Caco-2 (cell line): ENCODE measurements around the gene SS18. TPM values are rescaled to one million over a fixed set of nuclear protein-coding genes. Genes with fewer than 3 reads are reported as not detected.

Source experiments
- BruUV-seq: library from RNA; stranded (reverse); fragments of 400-500 nt; replicated peaks from 2 replicates; lab custom pipeline; 2021; lab: Mats Ljungman, UMichigan
- CTCF ChIA-PET: fragments of 300-600 bp; sonication (Branson Sonifier 250); formaldehyde crosslinking; loops from one replicate; lab custom pipeline; 2022; ENCODE audit warnings: antibody characterized with exemption; lab: Charles Lee
- POLR2A ChIA-PET: fragments of 300-600 bp; sonication (Branson Sonifier 250); formaldehyde crosslinking; loops from one replicate; lab custom pipeline; 2022; ENCODE audit warnings: antibody characterized with exemption; lab: Charles Lee
- DNase-seq, 2 experiments: peaks; one replicate each; pipeline versions ENCODE4 v3.0.0 to v3.0.0-alpha.2; 2020 to 2022
- H3K27me3 ChIP-seq: replicated peaks from 2 replicates; pipeline ENCODE4 v1.6.0; 2011; ENCODE audit warnings: low read length; ENCODE audit not compliant: control insufficient read depth, insufficient read depth
- H3K36me3 ChIP-seq: 2 replicates; pipeline ENCODE4 v1.5.1; 2011; ENCODE audit warnings: low read length; ENCODE audit not compliant: control insufficient read depth, insufficient read depth
- H3K4me1 ChIP-seq: fragments of 250-450 bp; sonication (Bioruptor Pico); 2 replicates; pipeline ENCODE4 v1.5.1; 2020; ENCODE audit warnings: mild to moderate bottlenecking
- H3K4me3 ChIP-seq: 2 replicates; pipeline ENCODE4 v1.5.1; 2011; ENCODE audit warnings: low read depth, mild to moderate bottlenecking, control low read depth, low read length
- H3K9me3 ChIP-seq: fragments of 250-450 bp; sonication (Bioruptor Pico); 2 replicates; pipeline ENCODE4 v1.5.1; 2020; ENCODE audit warnings: mild to moderate bottlenecking, moderate library complexity
- H3K27ac Mint-ChIP-seq: one replicate; pipeline ENCODE4 v1.8.0; 2022; ENCODE audit warnings: mixed read lengths; ENCODE audit not compliant: unreplicated experiment
- H3K27me3 Mint-ChIP-seq: one replicate; pipeline ENCODE4 v1.8.0; 2022; ENCODE audit warnings: mixed read lengths; ENCODE audit not compliant: insufficient read depth, unreplicated experiment
- H3K36me3 Mint-ChIP-seq: one replicate; pipeline ENCODE4 v1.8.0; 2022; ENCODE audit warnings: mild to moderate bottlenecking, mixed read lengths; ENCODE audit not compliant: insufficient read depth, unreplicated experiment
- H3K4me1 Mint-ChIP-seq: one replicate; pipeline ENCODE4 v1.8.0; 2022; ENCODE audit warnings: low read depth, mixed read lengths; ENCODE audit not compliant: unreplicated experiment
- H3K4me3 Mint-ChIP-seq: one replicate; pipeline ENCODE4 v1.8.0; 2022; ENCODE audit warnings: mild to moderate bottlenecking, moderate library complexity, mixed read lengths; ENCODE audit not compliant: unreplicated experiment
- H3K9me3 Mint-ChIP-seq: one replicate; pipeline ENCODE4 v1.8.0; 2022; ENCODE audit warnings: mixed read lengths; ENCODE audit not compliant: unreplicated experiment
- intact Hi-C: fragments of 100-400 bp; cut with micrococcal nuclease; formaldehyde crosslinking; loops from one replicate; pipeline ENCODE4 v1.10.0; 2022; ENCODE audit not compliant: unreplicated experiment
- total RNA-seq: library from RNA; stranded (reverse); gene quantifications from 2 replicates; pipeline ENCODE4 v1.2.3, GENCODE V29; 2022
- TF ChIP-seq, protein P1 (sequence below), 2 experiments: fragments of 200-600 bp in 1 of 2; IDR thresholded peaks; 1 replicate in 1 of 2; 2 replicates in 1 of 2; pipeline versions ENCODE4 v1.5.1 to v1.8.0; 2011 to 2022; ENCODE audit warnings: antibody characterized with exemption in 1 of 2, control low read depth in 1 of 2, inconsistent platforms in 1 of 2, low read depth in 1 of 2, low read length in 1 of 2, mild to moderate bottlenecking in 1 of 2, moderate library complexity in 1 of 2; ENCODE audit not compliant: insufficient read depth in 1 of 2, severe bottlenecking in 1 of 2, unreplicated experiment in 1 of 2

SS18 gene
- total RNA-seq, 1 experiment from 2014 or later = 34.6 TPM

DNA sequence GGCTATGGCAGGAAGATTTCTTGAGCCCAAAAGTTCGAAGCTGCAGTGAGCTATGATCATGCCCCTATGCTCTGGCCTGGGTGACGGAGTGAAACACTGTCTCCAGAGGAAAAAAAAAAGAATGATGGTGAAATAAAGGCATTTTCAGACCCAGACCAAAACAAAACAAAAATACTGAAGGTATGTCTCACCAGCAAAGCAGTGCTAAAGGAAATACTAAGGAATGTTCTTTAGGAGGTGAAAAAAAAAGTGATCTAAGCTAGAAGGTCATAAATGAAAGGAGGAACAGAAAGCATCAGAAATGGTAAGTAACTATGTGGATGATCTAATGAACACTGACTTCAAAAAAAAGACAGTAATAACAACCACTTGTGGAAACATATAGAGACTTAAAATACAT, 18.7 kb downstream of the SS18 start:
- no peaks in the 10 kb centered on the region for H3K27me3 ChIP-seq
- intact Hi-C loops = no loop called here
- TF ChIP-seq, protein P1, sequence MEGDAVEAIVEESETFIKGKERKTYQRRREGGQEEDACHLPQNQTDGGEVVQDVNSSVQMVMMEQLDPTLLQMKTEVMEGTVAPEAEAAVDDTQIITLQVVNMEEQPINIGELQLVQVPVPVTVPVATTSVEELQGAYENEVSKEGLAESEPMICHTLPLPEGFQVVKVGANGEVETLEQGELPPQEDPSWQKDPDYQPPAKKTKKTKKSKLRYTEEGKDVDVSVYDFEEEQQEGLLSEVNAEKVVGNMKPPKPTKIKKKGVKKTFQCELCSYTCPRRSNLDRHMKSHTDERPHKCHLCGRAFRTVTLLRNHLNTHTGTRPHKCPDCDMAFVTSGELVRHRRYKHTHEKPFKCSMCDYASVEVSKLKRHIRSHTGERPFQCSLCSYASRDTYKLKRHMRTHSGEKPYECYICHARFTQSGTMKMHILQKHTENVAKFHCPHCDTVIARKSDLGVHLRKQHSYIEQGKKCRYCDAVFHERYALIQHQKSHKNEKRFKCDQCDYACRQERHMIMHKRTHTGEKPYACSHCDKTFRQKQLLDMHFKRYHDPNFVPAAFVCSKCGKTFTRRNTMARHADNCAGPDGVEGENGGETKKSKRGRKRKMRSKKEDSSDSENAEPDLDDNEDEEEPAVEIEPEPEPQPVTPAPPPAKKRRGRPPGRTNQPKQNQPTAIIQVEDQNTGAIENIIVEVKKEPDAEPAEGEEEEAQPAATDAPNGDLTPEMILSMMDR (IDR thresholded peaks at IDR 0.05; ENCODE audit: insufficient read depth in 1 of 2, low read depth in 1 of 2, low read length in 1 of 2, severe bottlenecking in 1 of 2, unreplicated experiment in 1 of 2) = no peak
- no peak overlapping the region for H3K4me3 ChIP-seq
- Mint-ChIP-seq H3K9me3 (no peaks in the 10 kb centered on the region), H3K27ac (no peak overlapping the region), H3K4me1 (no peaks in the 10 kb centered on the region), H3K4me3 (no peak overlapping the region), H3K27me3 (no peaks in the 10 kb centered on the region), H3K36me3 (peaks cover 19% of the 10 kb centered on the region)
- H3K4me1 ChIP-seq = no peaks in the 10 kb centered on the region
- no peaks in the 10 kb centered on the region for H3K9me3 ChIP-seq
- no peaks in the 10 kb centered on the region for H3K36me3 ChIP-seq
- BruUV-seq = no TSS peak
- CTCF ChIA-PET = no interaction called here
- POLR2A ChIA-PET = no interaction called here
- DNase-seq = no peak

DNA sequence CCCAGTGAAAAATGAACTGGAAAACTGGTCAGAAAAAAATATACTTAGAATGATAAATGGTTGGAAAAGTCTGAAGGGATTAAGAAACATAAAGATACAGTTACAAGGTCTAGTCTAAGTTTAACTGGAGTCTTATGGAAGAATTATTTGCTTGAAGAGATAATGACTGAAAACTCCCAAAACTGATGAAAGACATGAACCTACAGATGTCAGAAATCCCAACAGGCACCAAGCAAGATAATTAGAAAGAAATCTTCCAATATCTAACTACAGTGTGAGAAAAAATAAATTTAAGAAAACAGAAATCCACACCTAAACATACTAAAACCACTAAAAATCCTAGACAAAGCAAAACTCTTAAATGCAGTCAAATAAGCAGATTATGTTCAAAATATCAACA, 19.4 kb downstream of the SS18 start:
- no peak overlapping the region for H3K4me3 Mint-ChIP-seq
- H3K36me3 ChIP-seq = no peaks in the 10 kb centered on the region
- TF ChIP-seq, protein P1 (IDR thresholded peaks at IDR 0.05; ENCODE audit: insufficient read depth in 1 of 2, low read depth in 1 of 2, low read length in 1 of 2, severe bottlenecking in 1 of 2, unreplicated experiment in 1 of 2) = no peak
- no peaks in the 10 kb centered on the region for H3K9me3 ChIP-seq
- H3K36me3 Mint-ChIP-seq = peaks cover 19% of the 10 kb centered on the region
- ChIA-PET POLR2A (no interaction called here), CTCF (no interaction called here)
- BruUV-seq = no TSS peak
- no peaks in the 10 kb centered on the region for H3K4me1 ChIP-seq
- DNase-seq = no peak
- no peaks in the 10 kb centered on the region for H3K9me3 Mint-ChIP-seq
- intact Hi-C loops = no loop called here
- H3K27me3 ChIP-seq = no peaks in the 10 kb centered on the region
- H3K4me1 Mint-ChIP-seq = no peaks in the 10 kb centered on the region
- H3K27ac Mint-ChIP-seq = no peak overlapping the region
- no peak overlapping the region for H3K4me3 ChIP-seq
- H3K27me3 Mint-ChIP-seq = no peaks in the 10 kb centered on the region

DNA sequence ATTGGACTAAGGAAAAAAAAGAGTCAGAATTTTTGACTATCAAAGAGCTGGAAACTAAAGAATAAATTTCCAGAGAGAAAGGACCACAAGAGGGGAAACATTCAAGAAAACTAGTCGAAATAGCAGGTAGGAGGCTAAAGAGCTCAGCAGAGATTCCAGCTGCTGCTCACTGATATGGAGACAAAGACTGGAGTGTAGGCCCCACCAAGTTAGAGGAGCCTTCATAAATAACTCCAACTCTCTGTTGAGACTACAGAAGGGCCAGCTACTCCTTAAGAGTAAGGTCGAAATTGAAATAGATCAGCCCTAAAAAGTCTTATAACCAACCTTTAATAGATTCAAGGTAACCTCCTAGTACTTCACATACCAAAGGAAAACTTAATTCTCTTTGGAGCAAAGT, 31.1 kb downstream of the SS18 start:
- CTCF ChIA-PET = no interaction called here
- TF ChIP-seq, protein P1 (IDR thresholded peaks at IDR 0.05; ENCODE audit: insufficient read depth in 1 of 2, low read depth in 1 of 2, low read length in 1 of 2, severe bottlenecking in 1 of 2, unreplicated experiment in 1 of 2) = no peak
- intact Hi-C loops = no loop called here
- H3K36me3 ChIP-seq = no peaks in the 10 kb centered on the region
- Mint-ChIP-seq H3K36me3 (peaks cover 5% of the 10 kb centered on the region), H3K27ac (peak overlapping the region; percentile 53), H3K4me3 (no peak overlapping the region), H3K27me3 (no peaks in the 10 kb centered on the region), H3K9me3 (no peaks in the 10 kb centered on the region), H3K4me1 (no peaks in the 10 kb centered on the region)
- POLR2A ChIA-PET = no interaction called here
- no peak overlapping the region for H3K4me3 ChIP-seq
- no peaks in the 10 kb centered on the region for H3K4me1 ChIP-seq
- DNase-seq = no peak
- H3K27me3 ChIP-seq = no peaks in the 10 kb centered on the region
- no peaks in the 10 kb centered on the region for H3K9me3 ChIP-seq
- no TSS peak for BruUV-seq
